Astrocyte of the spinal cord (primary cell): ENCODE results near the gene TBCCD1.

Source experiments
- DNase-seq: peaks from one replicate; pipeline ENCODE4 v3.0.0; 2011; ENCODE audit warnings: low read depth, low spot score
- H3K4me3 ChIP-seq: 2 replicates; pipeline ENCODE4 v1.5.1; 2011; ENCODE audit warnings: low read depth, mild to moderate bottlenecking, low read length, moderate library complexity
- in situ Hi-C: cut with HindIII; loops from 2 replicates; pipeline ENCODE4 v1.10.0; 2017; ENCODE audit warnings: low sequenced_read_pairs
- TF ChIP-seq, protein P1 (sequence below): IDR thresholded peaks from 2 replicates; pipeline ENCODE4 v1.5.1; 2012; ENCODE audit warnings: low read depth, mild to moderate bottlenecking, low read length, inconsistent platforms

TBCCD1 gene

DNA sequence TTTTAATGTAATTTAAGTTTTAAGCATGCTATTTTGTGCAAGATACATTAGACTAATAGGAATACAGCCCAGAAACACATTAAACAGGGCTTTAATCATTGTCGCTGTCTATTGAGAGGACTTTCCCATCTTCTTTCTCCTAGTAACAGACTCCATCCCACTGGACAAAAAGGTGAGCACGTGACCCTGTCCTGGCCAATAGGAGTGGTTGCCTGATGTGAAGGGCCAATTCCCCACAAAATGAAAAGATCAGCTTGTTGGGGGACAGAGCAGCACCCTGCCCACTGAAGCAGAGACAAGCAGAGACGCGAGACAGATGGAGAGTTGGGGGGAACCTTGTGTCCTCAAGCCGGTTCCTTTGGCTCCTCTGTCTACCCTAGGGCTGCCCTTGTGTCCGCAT lies 44.1 kb downstream of the TBCCD1 start:
- no peak for DNase-seq
- H3K4me3 ChIP-seq: no peak overlapping the region
- in situ Hi-C loops: no loop called here
- TF ChIP-seq, protein P1, sequence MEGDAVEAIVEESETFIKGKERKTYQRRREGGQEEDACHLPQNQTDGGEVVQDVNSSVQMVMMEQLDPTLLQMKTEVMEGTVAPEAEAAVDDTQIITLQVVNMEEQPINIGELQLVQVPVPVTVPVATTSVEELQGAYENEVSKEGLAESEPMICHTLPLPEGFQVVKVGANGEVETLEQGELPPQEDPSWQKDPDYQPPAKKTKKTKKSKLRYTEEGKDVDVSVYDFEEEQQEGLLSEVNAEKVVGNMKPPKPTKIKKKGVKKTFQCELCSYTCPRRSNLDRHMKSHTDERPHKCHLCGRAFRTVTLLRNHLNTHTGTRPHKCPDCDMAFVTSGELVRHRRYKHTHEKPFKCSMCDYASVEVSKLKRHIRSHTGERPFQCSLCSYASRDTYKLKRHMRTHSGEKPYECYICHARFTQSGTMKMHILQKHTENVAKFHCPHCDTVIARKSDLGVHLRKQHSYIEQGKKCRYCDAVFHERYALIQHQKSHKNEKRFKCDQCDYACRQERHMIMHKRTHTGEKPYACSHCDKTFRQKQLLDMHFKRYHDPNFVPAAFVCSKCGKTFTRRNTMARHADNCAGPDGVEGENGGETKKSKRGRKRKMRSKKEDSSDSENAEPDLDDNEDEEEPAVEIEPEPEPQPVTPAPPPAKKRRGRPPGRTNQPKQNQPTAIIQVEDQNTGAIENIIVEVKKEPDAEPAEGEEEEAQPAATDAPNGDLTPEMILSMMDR: no peak

DNA sequence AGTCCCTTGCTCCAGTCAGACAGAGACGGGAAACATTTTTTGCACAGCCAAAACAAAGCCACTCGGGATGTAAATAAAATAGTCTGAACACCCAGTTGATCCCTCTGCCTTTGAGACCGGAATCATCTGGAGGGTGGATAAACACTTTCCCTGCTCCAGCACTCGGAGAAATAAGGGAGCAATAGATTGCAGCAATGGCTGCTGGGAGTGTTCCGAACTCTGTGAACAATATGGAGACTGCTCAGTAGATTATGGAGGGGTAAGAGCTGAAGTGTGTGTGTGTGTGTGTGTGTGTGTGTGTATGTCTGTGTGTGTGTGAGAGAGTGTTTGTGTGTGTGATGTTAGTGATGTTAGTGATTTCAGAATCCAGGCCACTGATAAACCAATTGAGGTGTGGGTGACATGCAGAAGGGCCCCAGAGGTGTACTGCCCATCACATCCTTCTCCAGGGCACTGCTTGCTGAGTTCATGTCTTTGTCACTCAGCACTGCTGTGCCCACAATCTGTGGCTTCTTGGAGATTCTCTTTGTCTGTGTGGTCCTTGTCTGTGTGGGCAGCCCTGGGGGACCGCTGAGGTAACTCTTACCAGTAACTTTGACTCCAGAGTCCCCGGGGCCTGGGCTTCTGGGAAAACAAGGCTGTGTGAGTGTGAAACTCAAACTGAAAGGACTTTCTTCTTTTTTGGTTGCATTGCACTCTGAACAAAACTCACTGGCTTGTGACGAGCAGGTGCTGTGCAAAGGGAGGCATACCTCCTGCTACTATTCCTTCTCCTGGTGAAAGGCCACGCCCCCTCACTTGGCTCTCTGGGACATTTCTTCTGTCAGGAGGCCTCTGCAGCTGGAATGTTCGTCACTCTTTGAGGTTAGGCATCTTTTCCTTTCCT lies 45.9 kb downstream of the TBCCD1 start:
- TF ChIP-seq, protein P1: no peak
- no peak overlapping the region for H3K4me3 ChIP-seq
- in situ Hi-C loops: no loop called here
- no peak for DNase-seq

DNA sequence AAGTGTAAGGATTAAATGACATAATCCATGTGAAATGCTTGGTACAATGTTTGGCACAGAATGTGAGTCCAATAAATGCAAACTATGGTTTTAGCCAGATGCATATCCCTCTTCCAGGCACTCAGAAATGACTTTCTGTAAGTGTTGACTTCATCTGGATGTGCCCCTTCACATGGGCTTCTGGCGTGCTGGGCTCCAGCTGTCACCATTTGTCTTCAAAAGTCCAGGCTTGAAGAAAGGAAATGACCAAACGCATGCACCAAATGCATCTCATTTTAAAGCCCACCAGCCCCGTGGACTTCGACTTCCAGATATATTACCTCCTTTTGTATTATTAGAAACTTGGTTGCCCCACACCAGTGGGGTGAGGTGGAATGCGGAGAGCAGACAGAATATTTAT lies 46.7 kb downstream of the TBCCD1 start:
- in situ Hi-C loops: no loop called here
- no peak for DNase-seq
- no peak overlapping the region for H3K4me3 ChIP-seq
- TF ChIP-seq, protein P1: no peak

DNA sequence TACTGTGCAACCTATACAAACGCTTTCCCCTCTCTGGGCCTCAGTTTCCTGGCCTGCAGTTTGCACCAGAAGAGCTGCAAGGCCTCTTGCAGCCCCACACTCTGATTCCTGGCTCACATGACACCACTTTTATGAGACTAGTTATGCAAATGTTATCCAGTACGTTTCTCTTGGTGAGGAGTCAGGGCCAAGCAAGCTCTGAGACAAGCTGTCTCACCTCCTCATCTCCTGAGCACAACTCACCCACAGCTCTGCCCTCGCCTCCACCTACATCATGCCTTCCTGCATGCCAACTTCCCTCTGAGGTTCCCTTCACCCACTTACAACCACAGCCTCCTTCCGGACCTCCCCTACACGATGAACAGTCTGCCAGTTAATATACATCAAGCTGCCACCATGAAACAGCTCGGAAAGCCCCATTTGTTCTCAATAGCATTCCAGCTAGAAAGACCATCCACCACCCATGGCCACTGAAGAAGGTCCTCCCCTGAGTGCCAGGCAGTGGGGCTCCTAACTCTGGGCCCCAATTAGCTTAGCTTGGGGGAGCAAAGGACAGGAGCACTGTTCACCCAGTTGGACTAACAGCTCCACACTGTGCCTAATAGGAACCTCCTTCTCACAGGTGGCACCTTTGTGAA lies 48.0 kb downstream of the TBCCD1 start:
- TF ChIP-seq, protein P1: no peak
- in situ Hi-C loops: no loop called here
- DNase-seq: no peak
- no peak overlapping the region for H3K4me3 ChIP-seq

DNA sequence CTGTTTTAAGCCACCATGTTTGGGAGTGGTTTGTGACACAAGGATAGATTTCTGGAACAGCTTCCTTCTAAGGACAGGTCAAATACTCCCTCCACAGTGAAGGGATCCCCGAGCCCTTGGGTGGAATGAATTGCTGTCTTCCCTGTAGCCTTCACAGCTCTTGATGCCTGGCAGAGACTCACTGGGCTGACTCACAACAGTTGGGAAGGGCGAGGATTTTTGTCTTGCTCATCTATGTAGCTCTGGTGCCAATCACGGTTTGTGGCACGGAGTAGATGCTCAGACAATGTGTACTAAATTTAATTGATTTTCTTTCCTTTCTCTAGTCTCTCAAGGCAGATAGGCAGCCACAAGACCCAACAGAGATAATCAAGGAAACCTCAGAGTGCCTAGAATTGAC lies 49.9 kb downstream of the TBCCD1 start:
- no peak for DNase-seq
- H3K4me3 ChIP-seq: no peak overlapping the region
- in situ Hi-C loops: no loop called here
- TF ChIP-seq, protein P1: no peak

DNA sequence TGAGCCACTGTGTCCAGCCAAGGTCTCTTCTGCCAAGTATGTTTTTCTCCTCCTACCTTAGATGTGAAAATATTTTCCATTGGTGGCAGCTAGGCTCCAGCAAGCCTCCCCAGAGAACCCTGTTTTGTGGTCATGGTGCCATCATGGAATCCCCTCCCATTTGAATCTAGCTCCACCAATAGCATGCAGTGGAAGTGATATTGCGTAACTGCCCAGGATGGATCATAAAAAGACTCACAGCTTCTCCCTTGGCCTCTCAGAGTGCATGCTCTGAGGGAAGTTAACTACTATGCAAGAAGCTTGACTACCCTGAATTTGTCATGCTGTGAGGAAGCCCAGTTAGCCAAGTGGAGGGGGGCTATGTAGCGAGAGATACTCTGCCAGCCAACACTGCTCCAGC lies 50.5 kb downstream of the TBCCD1 start:
- TF ChIP-seq, protein P1: no peak
- in situ Hi-C loops: no loop called here
- no peak overlapping the region for H3K4me3 ChIP-seq
- DNase-seq: no peak
